ENCODE measurements around the gene ITM2C.

DNA sequence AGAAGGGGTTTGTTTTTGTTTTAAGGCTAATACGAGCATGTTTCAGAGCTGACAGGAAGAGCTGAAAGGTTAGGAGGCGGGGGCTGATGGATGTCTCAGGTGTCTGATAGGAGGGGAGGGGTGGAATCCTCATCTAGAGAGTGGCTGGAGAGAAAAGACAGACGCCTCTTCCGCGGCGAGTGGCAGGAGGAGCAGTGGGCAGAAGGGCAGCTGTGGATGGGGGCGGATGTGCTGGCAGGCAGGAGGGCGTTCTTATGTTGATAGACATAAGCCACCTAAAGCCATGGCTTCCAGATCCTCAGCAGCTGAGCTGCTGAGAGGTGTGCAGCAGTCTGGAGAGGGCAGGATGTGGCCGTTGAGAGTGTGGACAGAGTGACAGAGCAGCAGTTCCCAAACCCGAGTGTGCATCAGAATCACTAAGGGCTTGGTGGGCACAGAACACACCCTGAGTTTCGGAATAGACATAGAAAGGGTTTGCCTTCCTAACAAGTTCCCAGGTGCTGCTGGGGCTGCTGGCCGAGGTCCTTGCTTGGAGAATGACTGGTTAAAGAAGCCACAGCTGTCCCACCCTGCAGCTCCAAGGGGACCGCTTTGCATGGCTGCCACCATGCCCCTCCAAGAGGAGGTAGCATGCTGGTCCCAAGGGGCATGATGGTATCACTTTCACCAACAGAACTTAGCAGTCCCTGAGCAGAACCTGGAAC lies 3.0 kb upstream of the ITM2C start:
- TF ChIP-seq POLR2A (IDR thresholded peaks at IDR 0.05; ENCODE audit: low read length) (no peak), GATA1 (IDR thresholded peaks at IDR 0.05; ENCODE audit: low read depth, low read length) (no peak)

Measured in erythroblast (primary cell).